SKM-1 treated with dmso at 0.1 percent for 144 hours (cell line): ENCODE results near the gene KRTAP6-3.

Experiments
- DNase-seq: peaks from one replicate; lab custom pipeline; 2025; ENCODE audit not compliant: unreplicated experiment; lab: John Stamatoyannopoulos, UW

KRTAP6-3 gene

DNA sequence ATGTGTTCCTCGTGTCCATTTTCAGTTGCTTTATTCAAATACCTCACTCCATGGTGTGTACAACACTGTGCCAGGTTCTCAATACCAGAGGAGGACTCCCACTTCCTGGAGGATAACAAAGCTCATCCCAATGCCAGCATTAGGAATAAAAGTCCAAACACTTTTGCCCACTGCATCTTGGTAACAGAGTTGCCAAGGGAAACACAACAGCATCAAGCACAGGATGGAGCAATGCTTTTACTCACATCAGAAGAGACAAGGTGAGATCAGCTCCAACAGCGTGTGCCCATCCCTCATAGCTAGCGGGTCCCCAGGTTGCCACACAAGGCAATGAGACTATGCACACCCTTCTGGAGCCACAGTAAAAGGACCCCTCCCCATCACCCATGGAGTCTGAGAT lies 31.1 kb downstream of the KRTAP6-3 start:
- no peak for DNase-seq

DNA sequence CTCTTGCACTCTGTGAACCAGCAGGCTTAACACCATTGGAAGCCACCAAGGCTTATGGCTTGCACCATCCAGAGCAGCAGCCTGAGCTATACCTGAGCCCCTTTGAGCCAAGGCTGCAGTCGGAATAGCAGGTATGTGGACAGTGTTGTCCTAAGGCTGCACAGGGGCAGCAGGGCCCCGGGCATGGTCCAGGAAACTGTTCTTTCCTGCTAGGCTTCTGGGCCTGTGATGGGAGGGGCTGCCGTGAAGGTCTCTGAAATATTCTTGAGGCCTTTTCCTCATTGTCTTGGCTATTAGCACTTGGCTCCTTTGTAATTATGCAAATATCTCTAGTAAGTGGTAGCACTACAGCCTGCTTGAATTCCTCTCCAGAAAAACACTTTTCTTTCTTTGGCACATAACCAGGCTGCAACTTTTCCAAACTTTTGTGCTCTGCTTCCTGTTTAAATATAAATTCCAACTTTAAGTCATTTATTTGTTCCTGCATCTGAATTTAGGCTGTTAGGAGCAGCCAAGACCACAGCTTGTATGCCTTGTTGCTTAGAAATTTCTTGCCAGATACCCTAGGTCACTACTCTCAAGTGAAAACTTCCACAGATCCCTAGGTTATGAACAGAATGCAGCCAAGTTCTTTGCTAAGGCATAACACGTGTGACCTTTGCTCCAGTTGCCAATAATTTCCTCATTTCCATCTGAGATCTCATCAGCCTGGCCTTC lies 33.4 kb downstream of the KRTAP6-3 start:
- no peak for DNase-seq

DNA sequence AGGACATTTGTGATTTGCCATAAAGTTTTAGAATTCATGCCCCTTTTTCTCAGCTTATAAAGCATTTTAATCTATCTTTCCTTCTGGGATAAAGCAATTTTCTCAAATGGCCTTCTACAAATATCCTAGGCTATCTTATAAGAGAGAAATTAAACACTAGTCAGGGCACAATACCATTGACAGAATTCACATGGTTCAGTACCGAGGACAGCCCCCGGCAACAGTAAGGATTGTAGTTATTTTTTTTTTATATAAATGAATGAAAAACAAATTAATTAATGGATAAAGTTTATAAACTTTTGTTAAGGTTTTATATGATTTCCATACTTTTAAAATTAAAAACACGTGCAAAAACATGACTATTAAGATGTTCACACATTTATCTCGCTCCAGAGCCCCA lies 35.9 kb downstream of the KRTAP6-3 start:
- DNase-seq, result no peak

DNA sequence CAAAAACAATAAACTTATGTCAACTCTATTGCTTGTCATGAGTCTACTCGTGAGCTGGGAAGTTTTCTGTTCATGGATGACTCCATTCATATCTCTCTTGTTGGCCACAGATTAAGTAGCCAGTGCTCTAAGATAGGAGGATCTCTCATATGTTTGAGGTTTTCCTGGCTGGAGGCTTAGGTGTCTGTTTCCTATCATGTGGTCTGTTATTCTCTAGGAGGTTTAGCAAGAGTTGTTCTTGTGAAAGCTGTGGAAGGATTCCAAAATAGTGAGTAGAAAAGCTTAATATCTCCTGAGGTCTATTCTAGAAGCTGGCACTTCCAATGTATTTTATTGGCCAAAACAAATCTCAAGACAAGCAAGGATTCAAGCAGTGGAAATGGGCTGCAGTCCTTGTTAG lies 37.0 kb downstream of the KRTAP6-3 start:
- DNase-seq, result no peak

DNA sequence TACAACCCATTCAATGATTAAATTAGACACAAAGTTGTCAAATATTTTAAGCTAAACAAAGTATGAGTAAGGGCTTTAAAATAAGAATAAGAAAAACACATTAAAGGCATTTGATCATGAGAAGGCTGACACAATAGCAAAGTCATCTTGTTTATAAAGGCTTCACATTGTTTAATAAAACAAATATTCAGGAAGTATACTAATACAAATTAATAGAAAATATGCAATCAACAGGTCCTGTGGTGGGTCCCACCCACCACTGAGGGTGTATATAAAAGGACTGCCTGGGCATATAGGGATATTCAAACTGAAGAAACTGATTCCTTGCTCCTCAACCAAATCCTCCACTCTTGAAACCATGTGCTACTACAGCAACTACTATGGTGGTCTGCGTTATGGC lies 42.7 kb downstream of the KRTAP6-3 start, which contains the start of gene KRTAP20-2:
Gene KRTAP20-2, plus strand, starts transcription at position 301 of the 400 bp plus-strand sequence. Its CDS starts 58 bp downstream, at position 359.
- DNase-seq, result no peak

DNA sequence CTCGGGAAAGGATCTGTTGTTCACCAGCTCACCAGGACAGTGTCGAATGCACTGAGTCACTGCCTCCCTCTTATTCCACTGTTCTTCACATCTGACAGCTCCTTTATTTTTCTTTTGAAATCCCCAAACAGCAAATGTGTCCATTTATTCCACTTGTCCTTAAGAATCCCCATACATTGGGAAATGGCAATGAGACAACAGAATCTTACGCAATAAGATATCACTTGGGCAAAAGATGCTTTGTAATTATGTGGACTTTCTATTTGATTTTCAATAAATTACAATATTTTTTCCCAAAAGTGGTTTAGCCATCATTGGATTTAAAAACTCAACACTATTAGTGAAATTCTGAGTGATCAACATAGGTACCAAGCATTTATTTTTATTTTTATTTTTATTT lies 46.4 kb downstream of the KRTAP6-3 start:
- no peak for DNase-seq

DNA sequence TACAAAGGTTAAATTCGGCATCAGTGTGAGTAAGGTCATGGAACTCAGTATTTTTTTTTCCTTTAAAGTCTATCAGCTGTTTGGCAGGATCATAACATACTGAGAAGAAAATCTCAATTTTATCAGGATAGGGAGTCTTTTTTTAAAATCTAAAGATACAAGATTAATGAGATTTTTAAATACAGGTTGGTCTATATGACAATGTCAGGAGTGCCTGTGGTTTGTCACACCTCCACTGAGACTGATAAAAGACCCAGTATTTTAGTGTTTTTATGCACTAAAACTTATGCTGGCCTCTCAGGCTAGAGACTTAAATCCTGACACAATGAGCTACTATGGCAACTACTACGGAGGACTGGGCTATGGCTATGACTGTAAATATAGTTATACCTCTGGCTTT lies 50.3 kb downstream of the KRTAP6-3 start, which contains the start of gene KRTAP20-3:
Gene KRTAP20-3, plus strand, starts transcription at position 301 of the 400 bp plus-strand sequence.
- DNase-seq, result no peak
